SH-SY5Y (cell line): ENCODE measurements around the gene PRRT1B.

Experiments
- GATA2 ChIP-seq: IDR thresholded peaks from 2 replicates; pipeline ENCODE4 v1.6.1; 2011; ENCODE audit warnings: mild to moderate bottlenecking, low read depth, low read length
- GATA3 ChIP-seq: IDR thresholded peaks from 2 replicates; pipeline ENCODE4 v1.6.1; 2011; ENCODE audit warnings: low read depth, mild to moderate bottlenecking, low read length, moderate library complexity

- no peak for TF ChIP-seq GATA3
- no peak for TF ChIP-seq GATA2
Measured at GRCh38 chr9:131529597-131530545, 15.5 kb upstream of the PRRT1B start.
